HUES64 (cell line): ENCODE measurements around the gene FHIT.

Experiments used
- H3K27ac ChIP-seq: 2 replicates; pipeline ENCODE4 v1.7.0; 2013; ENCODE audit warnings: low read depth, low read length, inconsistent platforms
- H3K27me3 ChIP-seq: 2 replicates; pipeline ENCODE4 v1.6.1; 2013; ENCODE audit warnings: mild to moderate bottlenecking, low read length; ENCODE audit not compliant: insufficient read depth
- H3K36me3 ChIP-seq: 2 replicates; pipeline ENCODE4 v1.6.1; 2013; ENCODE audit warnings: mild to moderate bottlenecking, low read length; ENCODE audit not compliant: insufficient read depth
- H3K4me1 ChIP-seq: 2 replicates; pipeline ENCODE4 v1.6.1; 2013; ENCODE audit warnings: mild to moderate bottlenecking, low read length, moderate library complexity; ENCODE audit not compliant: insufficient read depth
- H3K4me3 ChIP-seq: 2 replicates; pipeline ENCODE4 v1.5.1; 2013; ENCODE audit warnings: mild to moderate bottlenecking, low read length, moderate library complexity
- H3K9ac ChIP-seq: 2 replicates; pipeline ENCODE4 v1.6.1; 2013; ENCODE audit warnings: mild to moderate bottlenecking, low read depth, low read length
- H3K9me3 ChIP-seq: 2 replicates; pipeline ENCODE4 v1.6.1; 2013; ENCODE audit warnings: low read depth, low read length; ENCODE audit not compliant: insufficient read depth
- WGBS: fragments of 150-250, 120-280 bp; methylation state at CpG from one replicate; pipeline ENCODE4 v1.1.7; 2013; ENCODE audit warnings: missing lambda C conversion rate; 5-methylcytosine and 5-hydroxymethylcytosine counted together

FHIT gene

DNA sequence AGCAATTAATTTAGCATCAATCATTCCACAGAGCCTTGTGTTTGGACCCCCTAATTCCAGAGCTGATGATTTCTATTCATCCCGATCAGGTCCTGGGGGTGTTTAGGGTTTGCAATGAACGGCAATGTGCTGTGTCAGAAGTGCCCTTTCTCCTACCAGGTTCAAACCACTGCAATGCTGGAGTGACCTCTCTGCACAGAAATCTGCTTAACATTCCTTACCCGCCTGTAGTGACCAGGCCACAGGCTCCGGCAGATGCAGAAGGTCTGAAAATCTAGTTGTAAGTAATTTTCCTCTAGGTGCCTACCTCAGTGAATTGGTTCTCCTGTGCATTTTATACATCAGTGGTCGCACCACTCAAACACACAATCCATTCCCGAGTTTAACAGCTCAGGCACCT is 1476.1 kb downstream of the FHIT start:
- WGBS: 96% methylated on average over 6 of the region's 6 CpGs
- no peak overlapping the region for H3K27ac ChIP-seq
- H3K4me3 ChIP-seq: no peak overlapping the region
- no peaks in the 10 kb centered on the region for H3K9me3 ChIP-seq
- H3K36me3 ChIP-seq: no peaks in the 10 kb centered on the region
- no peak overlapping the region for H3K9ac ChIP-seq
- no peaks in the 10 kb centered on the region; the same call in 1 of the 2 replicates for H3K4me1 ChIP-seq
- no peaks in the 10 kb centered on the region for H3K27me3 ChIP-seq

DNA sequence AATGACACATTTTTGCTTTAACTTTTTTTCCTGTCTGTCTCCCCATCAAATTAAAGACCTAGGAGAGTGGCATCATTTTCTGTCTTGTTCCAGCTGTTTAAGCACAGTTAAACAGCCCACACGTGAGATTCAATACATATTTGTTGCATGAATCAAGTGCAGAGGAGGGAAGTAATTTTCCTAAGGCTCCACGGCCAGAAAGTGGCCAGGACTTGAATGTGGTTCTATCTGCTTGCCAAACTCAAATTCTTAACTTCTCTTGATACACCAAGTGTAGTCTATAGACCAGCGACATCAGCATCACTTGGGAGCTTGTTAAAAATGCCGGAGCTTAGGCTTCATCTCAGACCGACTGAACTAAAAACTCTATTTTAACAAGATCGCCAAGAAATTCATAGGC is 1476.6 kb downstream of the FHIT start:
- WGBS: 93% methylated on average over 6 of the region's 6 CpGs
- Histone ChIP-seq H3K9me3 (no peaks in the 10 kb centered on the region), H3K4me3 (no peak overlapping the region), H3K4me1 (no peaks in the 10 kb centered on the region; the same call in 1 of the 2 replicates), H3K27me3 (no peaks in the 10 kb centered on the region), H3K27ac (no peak overlapping the region), H3K36me3 (no peaks in the 10 kb centered on the region), H3K9ac (no peak overlapping the region)

DNA sequence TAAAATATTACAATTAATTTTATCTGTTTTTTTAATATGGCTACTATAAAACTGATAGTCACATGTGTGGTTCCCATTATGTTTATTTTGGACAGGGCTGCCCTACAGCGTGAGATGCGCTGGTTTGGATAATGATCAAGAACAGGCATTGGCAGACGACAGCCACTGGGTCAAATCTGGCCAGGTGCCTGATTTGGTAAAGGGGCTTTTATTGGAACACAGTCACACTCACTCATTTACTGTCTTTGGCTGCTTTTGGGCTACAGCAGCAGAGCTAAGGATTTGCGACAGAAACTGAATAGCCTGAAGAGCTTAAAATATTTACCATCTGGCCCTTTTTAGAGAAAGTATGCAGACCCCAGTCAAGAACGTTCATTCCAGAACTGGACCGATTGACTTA is 1477.3 kb downstream of the FHIT start:
- WGBS: 96% methylated on average over 6 of the region's 6 CpGs
- H3K9me3 ChIP-seq: no peaks in the 10 kb centered on the region
- no peak overlapping the region for H3K27ac ChIP-seq
- no peak overlapping the region for H3K9ac ChIP-seq
- H3K27me3 ChIP-seq: no peaks in the 10 kb centered on the region
- H3K36me3 ChIP-seq: no peaks in the 10 kb centered on the region
- no peaks in the 10 kb centered on the region; the same call in 1 of the 2 replicates for H3K4me1 ChIP-seq
- no peak overlapping the region for H3K4me3 ChIP-seq

GRCh38 chr3:59772416-59773408 is 1478.5 kb downstream of the FHIT start:
- WGBS: 86% methylated on average over 12 of the region's 12 CpGs
- Histone ChIP-seq H3K9ac (no peak overlapping the region), H3K9me3 (no peaks in the 10 kb centered on the region), H3K27me3 (no peaks in the 10 kb centered on the region), H3K27ac (no peak overlapping the region), H3K4me3 (no peak overlapping the region), H3K4me1 (no peaks in the 10 kb centered on the region; the same call in 1 of the 2 replicates), H3K36me3 (no peaks in the 10 kb centered on the region)

- no peak overlapping the region for H3K9ac ChIP-seq
- whole genome bisulfite sequencing: 92% methylated on average over 2 of the region's 3 CpGs
- H3K4me3 ChIP-seq: no peak overlapping the region
- no peaks in the 10 kb centered on the region for H3K9me3 ChIP-seq
- no peaks in the 10 kb centered on the region; the same call in 1 of the 2 replicates for H3K4me1 ChIP-seq
- H3K27ac ChIP-seq: no peak overlapping the region
- H3K36me3 ChIP-seq: no peaks in the 10 kb centered on the region
- H3K27me3 ChIP-seq: no peaks in the 10 kb centered on the region
These were observed 1479.5 kb downstream of the FHIT start for GRCh38 chr3:59771768-59772181.

- Histone ChIP-seq H3K36me3 (no peaks in the 10 kb centered on the region), H3K9me3 (no peaks in the 10 kb centered on the region), H3K4me3 (no peak overlapping the region), H3K27ac (no peak overlapping the region), H3K27me3 (no peaks in the 10 kb centered on the region), H3K9ac (no peak overlapping the region), H3K4me1 (no peaks in the 10 kb centered on the region; the same call in 1 of the 2 replicates)
- whole genome bisulfite sequencing: 94% methylated on average over 13 of the region's 13 CpGs
These were observed 1482.0 kb downstream of the FHIT start for GRCh38 chr3:59769127-59769750.

GRCh38 chr3:59766200-59766872 is 1484.9 kb downstream of the FHIT start:
- H3K27me3 ChIP-seq: no peaks in the 10 kb centered on the region
- H3K4me3 ChIP-seq: no peak overlapping the region
- H3K9me3 ChIP-seq: no peaks in the 10 kb centered on the region
- H3K9ac ChIP-seq: no peak overlapping the region
- WGBS: 96% methylated on average over 6 of the region's 6 CpGs
- H3K27ac ChIP-seq: no peak overlapping the region
- H3K36me3 ChIP-seq: no peaks in the 10 kb centered on the region
- H3K4me1 ChIP-seq: no peaks in the 10 kb centered on the region

DNA sequence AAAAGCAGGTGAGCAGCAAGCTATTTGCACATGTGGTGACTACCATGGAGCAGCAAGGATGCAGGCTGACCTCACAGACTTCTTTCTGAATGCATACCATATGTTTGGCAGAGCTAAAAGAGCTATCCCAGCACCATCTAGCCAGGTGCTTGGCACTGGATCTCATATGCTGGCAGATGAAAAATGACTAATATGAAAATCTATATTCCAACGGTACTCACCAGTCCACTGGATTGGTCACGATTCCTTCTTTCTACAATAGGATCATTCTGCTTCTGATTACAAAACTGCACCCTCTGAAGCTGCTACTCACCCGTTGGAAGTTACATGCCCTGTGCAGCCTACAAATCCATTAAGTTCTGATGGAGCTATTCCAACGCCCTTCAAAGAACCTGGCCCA is 1487.1 kb downstream of the FHIT start:
- no peak overlapping the region for H3K4me3 ChIP-seq
- H3K27ac ChIP-seq: no peak overlapping the region
- no peaks in the 10 kb centered on the region for H3K27me3 ChIP-seq
- peaks cover 8% of the 10 kb centered on the region; the same call in 1 of the 2 replicates for H3K4me1 ChIP-seq
- H3K9ac ChIP-seq: no peak overlapping the region
- WGBS: 95% methylated on average over 4 of the region's 4 CpGs
- H3K36me3 ChIP-seq: no peaks in the 10 kb centered on the region
- no peaks in the 10 kb centered on the region for H3K9me3 ChIP-seq

DNA sequence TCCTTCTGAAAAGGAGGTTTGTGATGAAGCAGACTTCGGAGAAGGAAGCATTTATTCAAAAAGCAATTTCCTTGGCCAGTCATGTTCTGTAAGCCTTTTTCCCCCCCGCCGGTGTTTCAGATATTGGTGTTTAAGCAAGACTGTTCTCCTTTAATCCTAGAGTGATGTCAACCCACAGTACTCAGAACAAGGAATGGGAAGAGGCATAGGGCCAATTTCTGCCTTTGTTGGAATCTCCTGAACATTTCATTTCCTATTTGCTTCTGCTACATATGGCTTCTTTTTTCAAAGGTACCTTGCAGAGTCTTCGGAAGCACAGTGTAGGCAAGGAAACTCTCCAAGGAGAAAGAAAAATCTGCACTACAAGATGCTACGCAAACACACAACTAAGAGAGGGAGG is 1488.3 kb downstream of the FHIT start:
- Histone ChIP-seq H3K36me3 (no peaks in the 10 kb centered on the region), H3K9me3 (no peaks in the 10 kb centered on the region), H3K4me3 (no peak overlapping the region), H3K9ac (no peak overlapping the region), H3K4me1 (peaks cover 12% of the 10 kb centered on the region), H3K27me3 (no peaks in the 10 kb centered on the region), H3K27ac (no peak overlapping the region)
- WGBS: 96% methylated on average over 5 of the region's 5 CpGs

GRCh38 chr3:59759298-59760031 is 1491.8 kb downstream of the FHIT start:
- peaks cover 18% of the 10 kb centered on the region for H3K4me1 ChIP-seq
- no peak overlapping the region for H3K9ac ChIP-seq
- no peaks in the 10 kb centered on the region for H3K27me3 ChIP-seq
- WGBS: 93% methylated on average over 5 of the region's 6 CpGs
- H3K27ac ChIP-seq: no peak overlapping the region
- no peak overlapping the region for H3K4me3 ChIP-seq
- H3K36me3 ChIP-seq: no peaks in the 10 kb centered on the region
- H3K9me3 ChIP-seq: no peaks in the 10 kb centered on the region
